Measurements from ENCODE around the gene OR2M3. TPM values are rescaled to one million over a fixed set of nuclear protein-coding genes. Genes with fewer than 3 reads are reported as not detected.

Gene OR2M3
- total and polyA plus RNA-seq, 9 of the 15 experiments (the other 6 are each of a cell fraction or from before 2014, with no cell fraction given): not detected

GRCh38 chr1:248183996-248184395 is 13.1 kb upstream of the OR2M3 start:
- intact Hi-C loops (cut with micrococcal nuclease) (no loop called here), in situ Hi-C loops (cut with MboI) (no loop called here)
- Histone ChIP-seq H4K20me1 (replicated peaks; ENCODE audit: control insufficient read depth, insufficient read depth, low read length) (no peaks in the 10 kb centered on the region), H3K27ac (ENCODE audit: extremely low read depth, low read depth, low read length) (no peak overlapping the region), H3K9ac (ENCODE audit: insufficient read depth in 1 of 2, low read depth in 2 of 2, low read length in 2 of 2) (no peak overlapping the region), H3K79me2 (ENCODE audit: control insufficient read depth, insufficient read depth, low read length) (no peaks in the 10 kb centered on the region), H3K36me3 (ENCODE audit: control insufficient read depth, insufficient read depth, low read length) (no peaks in the 10 kb centered on the region), H3K9me3 (replicated peaks; ENCODE audit: control insufficient read depth, insufficient read depth, low read depth, low read length) (no peaks in the 10 kb centered on the region; the same call in 1 of the 2 replicates), H2AFZ (ENCODE audit: low read depth, low read length) (no peak overlapping the region), H3K4me3 (no peak overlapping the region), H3K27me3 (ENCODE audit: control insufficient read depth in 2 of 2, insufficient read depth in 2 of 2, low read length in 2 of 2) (no peaks in the 10 kb centered on the region), H3K4me1 (replicated peaks in 1 of 2; ENCODE audit: control insufficient read depth in 2 of 2, insufficient read depth in 2 of 2, low read length in 2 of 2) (no peaks in the 10 kb centered on the region), H3K4me2 (ENCODE audit: insufficient read depth, low read length) (no peak overlapping the region), H3K9me1 (ENCODE audit: control insufficient read depth, insufficient read depth, low read length) (no peaks in the 10 kb centered on the region)
- 7% methylated on average over 7 of the region's 7 CpGs for WGBS (ENCODE audit: insufficient coverage, low coverage, missing lambda C conversion rate)
- no TSS peak for BruUV-seq (replicated peaks)
- ChIA-PET CTCF (ENCODE audit: low intra/inter-chr PET ratio) (no interaction called here), POLR2A (interaction anchor here (0.6 kb wide), 1 partner anchor 25 kb away, joined by 3 read pairs; no protein-coding TSS in a partner anchor)
- FAIRE-seq: no peak
- ATAC-seq: no peak
- no peak for DNase-seq (ENCODE audit: extremely low read depth in 1 of 4, low spot score in 3 of 4)
- TF ChIP-seq ZC3H8 (IDR thresholded peaks at IDR 0.05): no peak
- no peak for TF ChIP-seq FOXK2 (conservative IDR thresholded peaks at IDR 0.05 in 1 of 2, IDR thresholded peaks at IDR 0.05 in 1 of 2; ENCODE audit: low read depth in 2 of 2)
- no peak for TF ChIP-seq KDM2B (CRISPR knock-in tag; IDR thresholded peaks at IDR 0.05)
- no peak for TF ChIP-seq POLR2AphosphoS5 (IDR thresholded peaks at IDR 0.05; ENCODE audit: control insufficient read depth, insufficient read depth, low read depth, low read length)
- TF ChIP-seq IRF2 (CRISPR knock-in tag; IDR thresholded peaks at IDR 0.05): no peak
- TF ChIP-seq ARID2 (IDR thresholded peaks at IDR 0.05): no peak
- TF ChIP-seq ZNF696 (CRISPR knock-in tag; conservative IDR thresholded peaks at IDR 0.05): no peak
- no peak for TF ChIP-seq TCFL5 (CRISPR knock-in tag; conservative IDR thresholded peaks at IDR 0.05)
- TF ChIP-seq HLTF (IDR thresholded peaks at IDR 0.05): no peak
- TF ChIP-seq MTA3 (IDR thresholded peaks at IDR 0.05; ENCODE audit: borderline replicate concordance): no peak
- TF ChIP-seq, protein P1, sequence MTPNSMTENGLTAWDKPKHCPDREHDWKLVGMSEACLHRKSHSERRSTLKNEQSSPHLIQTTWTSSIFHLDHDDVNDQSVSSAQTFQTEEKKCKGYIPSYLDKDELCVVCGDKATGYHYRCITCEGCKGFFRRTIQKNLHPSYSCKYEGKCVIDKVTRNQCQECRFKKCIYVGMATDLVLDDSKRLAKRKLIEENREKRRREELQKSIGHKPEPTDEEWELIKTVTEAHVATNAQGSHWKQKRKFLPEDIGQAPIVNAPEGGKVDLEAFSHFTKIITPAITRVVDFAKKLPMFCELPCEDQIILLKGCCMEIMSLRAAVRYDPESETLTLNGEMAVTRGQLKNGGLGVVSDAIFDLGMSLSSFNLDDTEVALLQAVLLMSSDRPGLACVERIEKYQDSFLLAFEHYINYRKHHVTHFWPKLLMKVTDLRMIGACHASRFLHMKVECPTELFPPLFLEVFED (CRISPR knock-in tag; conservative IDR thresholded peaks at IDR 0.05): no peak
- no peak for TF ChIP-seq ZNF277 (CRISPR knock-in tag; IDR thresholded peaks at IDR 0.05; ENCODE audit: borderline replicate concordance)
- no peak for TF ChIP-seq TEAD1 (CRISPR knock-in tag; IDR thresholded peaks at IDR 0.05)
- no peak for TF ChIP-seq TSHZ1 (CRISPR knock-in tag; IDR thresholded peaks at IDR 0.05)
